Karpas-422 (cell line): Measurements from ENCODE around the gene PARD6B. TPM values are rescaled to one million over a fixed set of nuclear protein-coding genes. Genes with fewer than 3 reads are reported as not detected.
"Not testable (repeated sequence)": the region's sequence is repeated elsewhere in the genome, so short reads cannot be mapped to it uniquely, and the experiment has no call there.

Experiments used
- DNase-seq: peaks from one replicate; pipeline ENCODE4 v3.0.0-alpha.2; 2015
- H2AFZ ChIP-seq: fragments of 200-600 bp; sonication (generic); 2 replicates; pipeline ENCODE4 v1.6.1; 2014; ENCODE audit warnings: antibody characterized with exemption, low read length, mixed read lengths
- H3K27ac ChIP-seq: fragments of 200-600 bp; sonication (generic); 2 replicates; pipeline ENCODE4 v1.5.1; 2014; ENCODE audit warnings: mild to moderate bottlenecking, low read length, moderate library complexity
- H3K27me3 ChIP-seq: fragments of 200-600 bp; sonication (generic); 2 replicates; pipeline ENCODE4 v1.6.1; 2014; ENCODE audit warnings: low read length, mixed read lengths
- H3K36me3 ChIP-seq: fragments of 200-600 bp; sonication (generic); 2 replicates; pipeline ENCODE4 v1.6.1; 2014; ENCODE audit warnings: low read length, mixed read lengths; ENCODE audit not compliant: insufficient read depth
- H3K4me1 ChIP-seq: fragments of 200-600 bp; sonication (generic); 2 replicates; pipeline ENCODE4 v1.6.1; 2014; ENCODE audit warnings: mild to moderate bottlenecking, low read length, mixed read lengths
- H3K4me2 ChIP-seq: fragments of 200-600 bp; sonication (generic); 2 replicates; pipeline ENCODE4 v1.6.1; 2014; ENCODE audit warnings: low read length, low read depth, mild to moderate bottlenecking; ENCODE audit not compliant: poor library complexity, severe bottlenecking
- H3K4me3 ChIP-seq: fragments of 200-600 bp; sonication (generic); 2 replicates; pipeline ENCODE4 v1.5.1; 2014; ENCODE audit warnings: mild to moderate bottlenecking, antibody characterized with exemption, low read length, mixed read lengths
- H3K79me2 ChIP-seq: fragments of 200-600 bp; sonication (generic); 2 replicates; pipeline ENCODE4 v1.6.1; 2014; ENCODE audit warnings: mild to moderate bottlenecking, low read length, mixed read lengths
- H3K9ac ChIP-seq: fragments of 200-600 bp; sonication (generic); 2 replicates; pipeline ENCODE4 v1.6.0; 2014; ENCODE audit warnings: low read length
- H3K9me2 ChIP-seq: fragments of 200-600 bp; sonication (generic), shearing (Covaris generic); replicated peaks from 2 replicates; pipeline ENCODE4 v1.6.0; 2014; ENCODE audit warnings: mild to moderate bottlenecking, low read length, moderate library complexity; ENCODE audit not compliant: insufficient read depth
- H3K9me3 ChIP-seq: fragments of 300-700, 200-600 bp; sonication (generic); 2 replicates; pipeline ENCODE4 v1.6.1; 2014; ENCODE audit warnings: low read length, mixed read lengths
- H4K20me1 ChIP-seq: fragments of 200-600 bp; sonication (generic); 2 replicates; pipeline ENCODE4 v1.6.1; 2014; ENCODE audit warnings: mild to moderate bottlenecking, antibody characterized with exemption, low read length, low read depth; ENCODE audit not compliant: insufficient read depth
- total RNA-seq: library from RNA; depleted of rRNA; stranded (reverse); fragments of >200 nt; shearing (Covaris generic); gene quantifications from 2 replicates; pipeline ENCODE4 v1.2.3, GENCODE V29; 2014; ENCODE audit warnings: low replicate concordance

Gene PARD6B
- total RNA-seq, 1 experiment from 2014 or later, result 5.9 TPM

DNA sequence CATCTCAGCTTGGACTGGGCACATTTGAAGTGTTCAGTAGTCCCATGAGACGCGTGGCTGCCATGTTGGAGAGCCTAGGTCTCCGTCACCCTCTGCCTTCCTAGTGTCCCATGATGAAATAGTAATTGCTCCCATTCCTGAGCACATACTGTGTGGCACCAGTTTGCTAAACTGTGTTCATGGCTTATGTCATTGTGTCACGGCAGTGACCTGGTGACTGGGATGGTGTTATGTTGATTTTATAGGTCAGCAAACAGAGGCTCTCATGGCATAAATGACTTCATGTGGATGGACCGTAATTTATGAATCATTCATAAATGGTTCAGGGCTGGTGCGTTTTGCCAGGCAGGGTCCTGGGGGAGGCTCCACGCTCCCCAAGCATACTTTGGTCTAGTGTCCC lies 67.3 kb downstream of the PARD6B start:
- Histone ChIP-seq H3K27me3 (no peaks in the 10 kb centered on the region), H3K79me2 (peaks cover 86% of the 10 kb centered on the region), H3K4me1 (peaks cover 85% of the 10 kb centered on the region), H4K20me1 (peaks cover 42% of the 10 kb centered on the region), H3K36me3 (peaks cover 29% of the 10 kb centered on the region), H3K9me3 (no peaks in the 10 kb centered on the region), H3K27ac (peak overlapping the region; percentile 90), H3K9ac (peak overlapping the region; percentile 64), H2AFZ (no peak overlapping the region), H3K9me2 (no peaks in the 10 kb centered on the region), H3K4me3 (peak overlapping the region; percentile 52), H3K4me2 (peak overlapping the region; percentile 57)
- no peak for DNase-seq

DNA sequence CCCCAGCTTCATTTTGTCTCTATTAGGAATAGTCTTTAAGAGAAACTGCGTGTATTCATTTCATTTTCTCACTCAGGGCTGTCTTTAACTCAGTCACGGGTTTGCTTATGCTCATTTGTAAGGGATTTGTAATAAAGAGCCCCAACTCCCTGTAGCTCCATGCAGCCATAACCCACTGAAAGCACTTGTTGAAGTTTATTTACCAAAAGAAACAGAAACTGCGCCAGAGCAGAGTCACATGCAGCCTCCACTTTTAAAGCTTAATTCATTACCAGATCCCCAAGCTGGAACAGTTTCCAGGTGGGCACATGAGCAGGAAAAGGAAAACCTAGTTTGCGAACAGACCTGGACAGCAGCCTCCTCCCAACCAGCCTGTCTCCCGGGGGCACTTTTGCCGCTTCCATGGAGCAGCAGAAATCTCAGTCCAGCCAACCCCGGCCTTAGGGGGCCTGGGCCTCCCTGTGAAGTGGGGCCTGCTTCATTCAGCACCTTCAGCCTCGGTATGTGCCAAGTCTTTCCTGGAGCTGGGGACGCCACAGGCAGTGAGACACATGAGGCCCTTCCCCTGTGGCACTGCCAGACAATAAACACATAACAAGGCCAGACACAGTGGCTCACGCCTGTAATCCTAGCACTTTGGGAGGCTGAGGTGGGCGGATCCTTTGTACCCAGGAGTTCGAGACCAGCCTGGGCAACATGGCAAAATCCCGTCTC lies 68.0 kb downstream of the PARD6B start:
- Histone ChIP-seq H3K79me2 (peaks cover 92% of the 10 kb centered on the region), H3K4me3 (peak overlapping the region; percentile 52), H3K4me2 (peak overlapping the region; percentile 57), H4K20me1 (peaks cover 44% of the 10 kb centered on the region), H3K9me2 (no peaks in the 10 kb centered on the region), H3K9ac (peak overlapping the region; percentile 64), H3K27me3 (no peaks in the 10 kb centered on the region), H3K36me3 (peaks cover 29% of the 10 kb centered on the region), H2AFZ (no peak overlapping the region), H3K9me3 (no peaks in the 10 kb centered on the region), H3K27ac (peak overlapping the region; percentile 90), H3K4me1 (peaks cover 87% of the 10 kb centered on the region)
- no peak for DNase-seq

DNA sequence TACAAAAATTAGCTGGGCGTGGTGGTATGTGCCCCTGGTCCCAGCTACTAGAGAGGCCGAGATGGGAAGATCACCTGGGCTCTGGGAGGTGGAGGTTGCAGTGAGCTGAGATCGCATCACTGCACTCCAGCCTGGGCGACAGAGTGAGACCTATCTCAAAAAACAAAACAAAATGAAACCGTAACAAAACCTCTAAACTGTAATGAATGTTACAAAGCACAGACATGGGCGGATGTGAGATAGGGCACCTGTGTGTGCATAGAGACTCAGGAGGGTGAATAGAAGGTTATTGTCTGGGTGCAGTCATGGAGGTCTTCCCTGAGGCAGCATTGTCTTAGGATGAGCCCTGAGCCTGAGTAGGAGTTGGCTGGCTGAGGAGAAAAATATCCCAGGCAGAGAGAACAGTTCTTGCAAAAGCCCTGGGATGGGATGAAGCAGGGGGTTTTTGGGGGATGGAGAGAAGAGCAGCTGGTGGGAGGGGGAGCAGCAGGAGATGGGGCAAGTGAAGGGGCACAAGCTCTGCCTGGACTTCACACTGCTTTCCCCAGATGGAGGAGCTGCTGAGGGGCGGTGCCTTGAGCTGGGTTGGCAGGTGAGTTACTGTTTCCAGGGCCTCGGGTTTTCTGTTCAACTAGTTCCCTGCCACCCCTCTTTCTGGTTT lies 68.6 kb downstream of the PARD6B start:
- H3K4me2 ChIP-seq, result peak overlapping the region; percentile 57
- H3K79me2 ChIP-seq, result peaks cover 97% of the 10 kb centered on the region
- peaks cover 90% of the 10 kb centered on the region for H3K4me1 ChIP-seq
- H3K9ac ChIP-seq, result peak overlapping the region; percentile 64
- peaks cover 51% of the 10 kb centered on the region for H4K20me1 ChIP-seq
- H3K9me3 ChIP-seq, result no peaks in the 10 kb centered on the region
- H3K36me3 ChIP-seq, result peaks cover 29% of the 10 kb centered on the region
- DNase-seq, result no peak
- no peak overlapping the region for H2AFZ ChIP-seq
- peak overlapping the region; percentile 90 for H3K27ac ChIP-seq
- H3K4me3 ChIP-seq, result peak overlapping the region; percentile 52; the same call in 1 of the 2 replicates
- H3K9me2 ChIP-seq, result no peaks in the 10 kb centered on the region
- H3K27me3 ChIP-seq, result no peaks in the 10 kb centered on the region

DNA sequence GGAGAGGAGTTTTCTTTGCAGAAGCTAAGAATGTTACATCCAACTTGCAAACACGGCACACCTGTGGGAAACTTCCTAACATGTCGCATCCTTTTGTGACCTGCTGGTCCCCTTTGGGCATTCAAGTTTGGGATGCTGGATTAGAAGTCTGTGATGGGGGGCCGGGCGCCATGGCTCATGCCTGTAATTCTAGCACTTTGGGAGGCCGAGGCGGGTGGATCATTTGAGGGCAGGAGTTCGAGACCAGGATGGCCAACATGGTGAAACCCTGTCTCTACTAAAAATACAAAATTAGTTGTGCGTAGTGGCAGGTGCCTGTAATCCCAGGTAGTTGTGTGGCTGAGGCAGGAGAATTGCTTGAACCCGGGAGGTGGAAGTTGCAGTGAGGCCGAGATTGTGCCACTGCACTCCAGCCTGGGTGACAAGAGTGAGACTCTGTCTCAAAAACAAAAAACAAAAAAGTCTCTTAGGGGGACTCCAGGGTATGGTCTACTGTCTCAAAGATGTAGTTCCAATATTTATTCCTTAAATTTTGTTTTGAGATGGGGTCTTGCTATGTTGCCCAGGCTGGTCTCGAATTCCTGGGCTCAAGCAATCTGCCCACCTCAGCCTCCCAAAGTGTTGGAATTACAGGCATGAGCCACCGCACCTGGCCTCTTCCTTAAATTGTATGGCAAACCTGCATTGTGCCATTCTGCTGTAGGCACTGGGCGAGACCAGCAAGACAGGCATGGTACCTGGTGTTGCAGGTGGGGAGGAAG lies 69.8 kb downstream of the PARD6B start:
- H2AFZ ChIP-seq, H3K4me3 ChIP-seq, H3K27me3 ChIP-seq, H3K4me2 ChIP-seq, H3K9ac ChIP-seq, DNase-seq, H3K9me3 ChIP-seq, H3K9me2 ChIP-seq: not testable (repeated sequence)
- Histone ChIP-seq H3K79me2 (peaks cover 98% of the 10 kb centered on the region), H4K20me1 (peaks cover 62% of the 10 kb centered on the region), H3K27ac (peak overlapping the region; percentile 90), H3K36me3 (peaks cover 29% of the 10 kb centered on the region), H3K4me1 (peaks cover 97% of the 10 kb centered on the region)

DNA sequence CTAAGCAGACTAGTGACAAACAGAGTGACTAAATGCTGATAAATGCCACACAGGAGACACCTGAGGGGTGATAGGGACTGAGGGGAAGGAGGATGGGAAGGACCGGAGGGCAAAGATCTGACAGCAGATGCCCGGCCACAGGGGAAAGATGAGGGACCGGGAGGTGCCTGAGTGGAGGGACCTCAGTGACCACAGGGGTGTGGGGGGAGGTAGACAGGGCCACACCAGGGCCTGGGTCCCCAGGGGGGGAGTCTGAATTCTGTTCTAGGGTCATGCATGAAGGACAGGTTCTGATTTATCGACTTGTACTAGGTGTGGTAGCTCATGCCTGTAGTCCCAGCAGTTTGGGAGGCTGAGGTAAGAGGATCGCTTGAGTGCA lies 70.4 kb downstream of the PARD6B start:
- Histone ChIP-seq H3K4me2 (no peak overlapping the region), H3K4me3 (no peak overlapping the region), H3K79me2 (peaks cover 100% of the 10 kb centered on the region), H3K9me2 (no peaks in the 10 kb centered on the region), H3K27ac (peak overlapping the region; percentile 60), H2AFZ (no peak overlapping the region), H3K9ac (no peak overlapping the region; the same call in 1 of the 2 replicates), H3K9me3 (no peaks in the 10 kb centered on the region), H3K27me3 (no peaks in the 10 kb centered on the region), H3K4me1 (peaks cover 95% of the 10 kb centered on the region), H4K20me1 (peaks cover 65% of the 10 kb centered on the region), H3K36me3 (peaks cover 29% of the 10 kb centered on the region)
- DNase-seq, result no peak

DNA sequence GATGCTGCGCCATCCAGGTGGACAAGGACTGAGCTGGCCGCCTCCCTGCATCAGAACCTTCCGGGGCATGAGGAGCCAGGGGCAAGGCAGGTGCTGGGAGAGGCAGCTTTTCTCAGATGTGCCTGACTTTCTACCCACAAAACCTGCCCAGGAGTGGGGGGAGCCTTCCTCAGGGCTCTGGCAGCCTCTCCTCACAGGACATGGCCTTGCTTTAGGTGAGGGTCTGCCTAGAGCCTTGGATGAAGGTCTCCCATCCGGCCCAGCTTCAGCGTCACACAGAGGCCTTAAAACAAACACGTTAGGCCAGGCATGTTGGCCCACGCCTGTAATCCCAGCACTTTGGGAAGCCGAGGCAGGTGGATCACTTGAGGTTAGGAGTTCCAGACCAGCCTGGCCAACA lies 70.9 kb downstream of the PARD6B start:
- peaks cover 90% of the 10 kb centered on the region for H3K4me1 ChIP-seq
- no peak for DNase-seq
- H3K9me2 ChIP-seq, result no peaks in the 10 kb centered on the region
- H3K27me3 ChIP-seq, result no peaks in the 10 kb centered on the region
- H4K20me1 ChIP-seq, result peaks cover 61% of the 10 kb centered on the region
- H2AFZ ChIP-seq, result no peak overlapping the region
- peaks cover 99% of the 10 kb centered on the region for H3K79me2 ChIP-seq
- no peak overlapping the region for H3K4me2 ChIP-seq
- H3K9ac ChIP-seq, result no peak overlapping the region
- H3K4me3 ChIP-seq, result no peak overlapping the region
- peak overlapping the region; percentile 60 for H3K27ac ChIP-seq
- no peaks in the 10 kb centered on the region for H3K9me3 ChIP-seq
- peaks cover 24% of the 10 kb centered on the region for H3K36me3 ChIP-seq

DNA sequence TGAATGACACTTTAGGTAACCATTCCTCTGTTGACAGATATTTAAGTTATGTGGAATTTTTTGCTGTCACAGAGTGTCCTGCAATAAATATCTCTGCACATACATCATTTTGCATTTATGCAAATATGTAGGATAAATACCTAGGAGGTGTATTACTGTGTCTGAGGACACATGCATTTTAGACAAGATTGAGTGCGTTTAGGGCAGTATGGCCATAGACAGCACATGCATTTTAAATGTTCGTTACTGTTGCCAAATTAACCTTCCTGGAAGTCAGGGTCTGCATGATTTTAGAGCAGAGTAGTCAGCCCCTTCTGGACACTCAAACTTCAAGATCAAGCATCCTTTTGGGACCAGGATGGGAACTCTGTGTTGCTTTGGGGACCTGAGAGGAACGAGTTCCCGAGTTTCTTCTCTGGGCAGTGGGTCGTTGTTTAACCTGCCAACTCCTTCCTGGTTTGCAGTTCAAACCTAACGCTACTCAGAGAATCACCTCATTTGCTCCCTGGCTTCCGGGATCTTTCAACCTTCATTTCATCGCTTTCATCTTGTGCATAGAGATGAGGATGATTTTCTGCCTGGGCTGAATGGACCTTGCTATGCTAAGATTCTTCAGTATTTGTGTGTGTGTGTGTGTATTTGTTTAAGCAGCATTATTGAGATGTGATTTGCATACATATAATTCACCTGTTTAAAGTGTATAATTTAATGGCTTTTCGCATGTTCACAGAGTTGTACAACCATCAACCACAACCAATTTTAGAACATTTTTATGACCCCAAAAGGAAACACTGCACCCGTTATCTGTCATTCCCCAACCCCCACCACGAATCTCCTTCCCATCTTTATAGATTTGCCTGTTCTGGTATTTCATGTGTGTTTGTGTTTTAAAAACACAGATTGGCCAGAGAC lies 73.3 kb downstream of the PARD6B start:
- peaks cover 18% of the 10 kb centered on the region for H3K36me3 ChIP-seq
- peaks cover 56% of the 10 kb centered on the region for H4K20me1 ChIP-seq
- H3K4me3 ChIP-seq, result peak overlapping the region; percentile 43
- no peak overlapping the region for H2AFZ ChIP-seq
- H3K4me1 ChIP-seq, result peaks cover 79% of the 10 kb centered on the region
- peaks cover 99% of the 10 kb centered on the region for H3K79me2 ChIP-seq
- H3K9ac ChIP-seq, result peak overlapping the region; percentile 53
- H3K27me3 ChIP-seq, result no peaks in the 10 kb centered on the region
- H3K27ac ChIP-seq, result peak overlapping the region; percentile 92
- no peaks in the 10 kb centered on the region for H3K9me3 ChIP-seq
- peak overlapping the region; percentile 64 for H3K4me2 ChIP-seq
- no peaks in the 10 kb centered on the region for H3K9me2 ChIP-seq
- no peak for DNase-seq
